GM21515 (cell line): Measurements from ENCODE around the gene TSC22D2.
"Not testable (repeated sequence)": the region's sequence is repeated elsewhere in the genome, so short reads cannot be mapped to it uniquely, and the experiment has no call there.

Experiments used
- ATAC-seq: cut with Tn5 transposase; IDR thresholded peaks from one replicate; pipeline ENCODE4 v1.9.1; 2021; ENCODE audit not compliant: unreplicated experiment

Gene TSC22D2

DNA sequence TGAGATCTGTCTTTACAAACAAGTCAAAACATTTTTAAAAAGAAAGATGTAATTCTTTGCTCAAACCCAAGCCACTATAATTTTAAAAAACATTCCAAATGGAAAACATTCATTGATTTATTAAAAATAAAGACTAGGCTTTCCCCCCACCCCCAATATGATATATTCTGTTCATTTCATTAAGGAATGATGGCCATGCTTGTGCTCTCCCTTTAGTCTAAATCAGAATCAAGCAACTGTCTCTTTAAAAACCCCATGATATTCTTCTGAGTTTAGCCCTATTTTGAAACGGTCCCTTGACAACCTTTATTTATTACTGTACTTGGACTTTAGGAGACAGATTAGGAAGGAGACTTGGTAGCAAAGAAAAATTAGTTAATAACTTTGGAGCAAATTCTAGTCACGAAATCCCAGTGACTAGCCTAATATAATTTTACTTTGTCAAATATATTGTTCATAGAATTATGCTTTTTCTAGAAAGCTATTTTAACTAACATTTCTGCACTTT, 38.4 kb downstream of the TSC22D2 start:
- no peak for ATAC-seq

- no peak for ATAC-seq
Measured at GRCh38 chr3:150447084-150447483, 39.0 kb downstream of the TSC22D2 start.

DNA sequence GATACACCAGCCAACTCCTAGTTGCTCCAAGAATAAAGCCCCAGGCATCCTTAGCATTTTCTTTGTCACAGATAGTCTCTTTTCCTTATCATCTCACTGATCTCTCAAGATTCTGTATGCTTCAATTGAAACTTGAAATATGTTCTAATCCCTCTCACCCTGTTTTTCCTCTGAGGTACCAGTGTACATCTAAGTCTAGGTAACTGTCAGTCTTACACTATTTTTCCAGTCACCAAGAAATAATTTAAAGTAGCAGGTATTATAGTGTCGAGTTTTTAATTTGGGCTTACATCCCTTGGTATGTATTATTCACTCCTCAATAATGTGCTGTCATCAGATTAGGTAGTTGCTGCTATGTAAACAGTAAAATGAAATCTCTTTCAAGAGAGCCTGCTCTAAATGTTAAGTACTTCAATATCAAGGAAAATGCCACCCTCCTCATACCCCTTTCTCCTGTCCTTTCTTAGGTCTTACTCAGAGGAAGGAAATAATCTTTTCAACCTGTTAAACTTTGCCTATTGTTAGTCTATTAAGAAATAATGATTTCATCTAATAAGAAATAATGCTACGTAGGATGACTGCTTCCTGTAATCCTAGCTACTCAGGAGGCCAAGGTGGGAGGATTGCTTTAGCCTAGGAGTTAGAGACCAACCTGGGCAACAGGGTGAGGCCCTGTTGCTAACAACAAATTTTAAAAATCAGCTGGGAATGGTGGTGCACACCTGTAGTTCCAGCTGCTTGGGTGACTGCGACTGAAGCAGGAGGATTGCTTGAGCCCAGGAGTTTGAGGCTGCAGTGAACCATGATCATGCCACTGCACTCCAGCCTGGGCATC, 39.8 kb downstream of the TSC22D2 start:
- ATAC-seq: no peak

DNA sequence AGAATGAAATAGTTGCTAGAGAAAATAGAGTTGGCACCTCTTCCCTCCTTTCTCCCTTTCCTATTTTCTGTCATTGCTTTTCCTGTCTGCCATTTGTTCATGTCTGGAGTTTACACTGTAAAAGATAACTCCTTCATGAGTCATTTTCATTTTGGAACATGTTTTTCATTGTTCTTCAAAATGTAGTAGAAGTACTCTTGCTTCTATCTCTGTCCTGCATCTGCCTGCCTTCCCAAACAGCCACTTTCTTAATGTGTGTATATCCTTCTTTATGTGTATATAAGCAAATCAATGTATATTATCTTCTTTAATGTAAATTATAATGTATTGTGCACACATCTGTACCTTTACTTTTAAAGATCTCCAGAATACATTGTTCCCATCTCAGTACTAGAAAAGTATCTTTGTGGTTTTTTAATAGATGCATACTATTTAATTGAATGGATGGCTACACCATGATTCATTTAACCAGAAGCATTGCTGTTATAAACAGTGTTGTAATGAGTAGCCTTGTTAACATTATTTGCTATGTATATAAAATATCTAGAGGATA, 41.1 kb downstream of the TSC22D2 start:
- ATAC-seq: no peak

DNA sequence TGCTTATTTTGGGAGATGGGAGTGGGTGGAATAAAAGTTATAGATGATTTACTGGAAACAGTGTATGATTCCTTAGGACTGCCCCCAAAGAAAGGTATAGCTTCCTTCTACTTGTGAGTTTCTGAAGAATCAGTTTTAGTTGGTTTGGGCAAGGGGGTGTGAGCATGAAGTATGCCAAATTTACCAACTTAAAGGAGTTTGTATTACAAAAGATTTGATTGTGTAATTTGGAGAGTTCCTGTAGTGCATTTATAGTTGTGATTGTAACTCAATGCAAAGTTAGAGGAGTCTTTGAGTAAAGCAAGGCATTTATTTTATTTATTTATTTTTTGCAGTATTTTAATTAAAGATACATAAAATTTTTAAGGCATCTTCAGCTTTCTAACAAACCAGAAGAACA, 42.8 kb downstream of the TSC22D2 start:
- no peak for ATAC-seq

GRCh38 chr3:150451329-150452048, 43.4 kb downstream of the TSC22D2 start:
- ATAC-seq: no peak

GRCh38 chr3:150453353-150453752, 45.3 kb downstream of the TSC22D2 start:
- no peak for ATAC-seq

DNA sequence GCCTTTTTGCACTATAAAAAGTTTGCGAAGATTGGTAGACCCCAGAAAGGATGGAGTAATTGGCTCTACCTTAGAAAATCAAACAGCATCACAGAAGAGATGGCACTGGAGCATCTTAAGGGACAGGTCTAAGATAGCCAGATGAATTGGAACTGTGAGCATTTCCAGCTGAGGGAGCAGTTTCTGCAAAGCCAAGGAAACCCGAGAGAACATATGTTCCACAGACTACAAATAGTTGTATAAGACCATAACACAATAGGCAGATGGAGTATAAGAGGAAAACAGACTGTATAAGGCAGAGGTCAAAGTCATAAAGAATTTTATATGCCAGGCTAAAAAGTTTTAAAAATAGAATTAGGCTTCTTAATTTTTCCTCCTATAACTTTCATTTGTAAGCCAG, 46.0 kb downstream of the TSC22D2 start:
- ATAC-seq: no peak

DNA sequence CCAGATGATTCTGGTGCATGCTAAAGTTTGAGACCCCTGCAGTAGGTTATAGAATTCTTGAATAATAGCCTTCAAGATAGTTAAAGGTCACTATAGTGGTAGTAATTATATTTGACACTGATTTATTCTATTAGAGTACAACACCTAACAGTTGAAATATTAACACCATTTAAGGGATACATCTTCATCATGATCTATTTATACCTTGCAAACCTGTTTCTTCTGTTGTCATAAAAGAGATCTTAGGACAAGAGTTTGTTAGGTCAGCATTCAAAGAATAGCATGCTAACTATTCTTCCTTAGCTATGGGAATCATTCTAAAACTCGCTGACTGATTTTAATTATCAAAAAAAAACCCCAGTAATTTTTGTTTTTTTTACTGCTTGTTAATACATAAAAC, 46.5 kb downstream of the TSC22D2 start:
- no peak for ATAC-seq

GRCh38 chr3:150455341-150455740, 47.2 kb downstream of the TSC22D2 start:
- ATAC-seq: no peak

DNA sequence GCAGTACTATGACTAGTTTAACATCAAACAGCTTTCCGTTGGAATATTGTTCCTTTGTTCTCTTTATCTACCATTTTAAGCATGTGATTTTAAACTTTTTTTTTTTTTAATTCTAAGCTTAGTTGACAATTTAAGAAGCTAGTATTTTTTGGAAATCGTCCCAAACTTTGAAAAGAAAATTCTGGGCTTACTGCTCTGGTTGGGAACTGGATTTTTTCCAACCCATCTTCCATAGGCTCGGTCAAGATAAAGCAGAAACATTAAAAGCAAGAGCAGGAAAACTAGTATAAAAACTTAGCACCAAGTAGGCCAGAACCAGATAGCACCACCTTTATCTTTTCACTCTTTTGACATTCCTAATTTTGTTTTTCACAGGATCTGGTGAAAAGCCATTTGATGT, 49.9 kb downstream of the TSC22D2 start:
- no peak for ATAC-seq

DNA sequence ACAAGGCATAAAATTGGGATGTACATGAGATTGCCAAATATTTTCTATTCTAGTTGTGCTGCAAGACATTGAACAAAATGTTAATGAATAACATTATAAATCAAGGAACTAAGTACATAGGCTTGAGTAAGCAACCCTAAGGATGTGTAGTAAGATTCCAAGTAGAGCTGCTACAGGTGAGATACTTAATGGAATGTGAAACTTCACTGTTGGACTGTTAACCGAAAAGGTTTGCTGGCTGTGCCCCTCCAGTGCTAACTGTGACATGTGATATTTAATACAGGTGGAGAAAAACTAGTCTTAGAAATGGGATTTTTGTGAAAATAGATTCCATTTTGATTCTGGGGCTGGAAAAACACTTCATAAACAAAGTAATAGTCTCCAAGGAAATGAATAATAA, 52.4 kb downstream of the TSC22D2 start:
- no peak for ATAC-seq

DNA sequence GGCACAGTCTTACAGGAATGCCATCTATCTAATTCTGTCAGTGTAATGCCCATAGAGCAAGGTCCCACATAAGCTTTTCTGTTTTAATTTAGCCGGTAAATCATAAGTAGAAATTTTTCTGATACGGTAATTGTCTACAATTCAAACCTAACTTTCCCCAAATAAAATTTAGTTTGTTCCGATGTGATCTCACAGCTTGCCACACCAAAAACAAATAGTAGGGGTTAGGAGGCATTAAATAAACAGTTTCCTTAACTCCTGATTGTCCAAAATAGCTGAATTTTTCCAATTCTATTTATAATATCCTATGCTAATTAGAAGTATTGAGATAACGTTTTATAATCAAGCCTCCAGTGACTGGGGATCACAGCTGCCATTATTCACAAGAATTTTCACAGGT, 53.3 kb downstream of the TSC22D2 start:
- ATAC-seq: no peak

- no peak for ATAC-seq
Measured at GRCh38 chr3:150462108-150462507, 54.0 kb downstream of the TSC22D2 start.

- no peak for ATAC-seq
Measured at GRCh38 chr3:150464684-150465083, 56.6 kb downstream of the TSC22D2 start.

DNA sequence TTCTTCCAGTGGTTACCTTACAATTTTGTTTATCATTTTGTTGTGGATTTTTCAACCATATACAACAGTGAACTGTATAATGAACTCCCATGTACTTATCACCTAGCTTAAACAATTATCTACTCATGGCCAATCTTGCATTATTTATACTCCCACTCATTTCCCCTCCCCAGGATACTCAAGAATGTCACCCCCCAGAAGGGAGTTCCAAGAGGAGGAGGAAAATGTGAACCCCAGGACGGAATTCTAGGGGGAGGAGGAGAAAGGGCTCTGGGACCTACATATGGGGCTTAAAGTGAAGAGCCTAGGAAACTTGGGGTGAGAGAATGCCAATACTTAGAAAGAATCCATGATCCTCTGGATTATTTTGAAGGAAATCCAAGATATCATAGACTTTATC, 59.3 kb downstream of the TSC22D2 start:
- no peak for ATAC-seq

GRCh38 chr3:150469031-150469930, 61.2 kb downstream of the TSC22D2 start:
- ATAC-seq: no peak

DNA sequence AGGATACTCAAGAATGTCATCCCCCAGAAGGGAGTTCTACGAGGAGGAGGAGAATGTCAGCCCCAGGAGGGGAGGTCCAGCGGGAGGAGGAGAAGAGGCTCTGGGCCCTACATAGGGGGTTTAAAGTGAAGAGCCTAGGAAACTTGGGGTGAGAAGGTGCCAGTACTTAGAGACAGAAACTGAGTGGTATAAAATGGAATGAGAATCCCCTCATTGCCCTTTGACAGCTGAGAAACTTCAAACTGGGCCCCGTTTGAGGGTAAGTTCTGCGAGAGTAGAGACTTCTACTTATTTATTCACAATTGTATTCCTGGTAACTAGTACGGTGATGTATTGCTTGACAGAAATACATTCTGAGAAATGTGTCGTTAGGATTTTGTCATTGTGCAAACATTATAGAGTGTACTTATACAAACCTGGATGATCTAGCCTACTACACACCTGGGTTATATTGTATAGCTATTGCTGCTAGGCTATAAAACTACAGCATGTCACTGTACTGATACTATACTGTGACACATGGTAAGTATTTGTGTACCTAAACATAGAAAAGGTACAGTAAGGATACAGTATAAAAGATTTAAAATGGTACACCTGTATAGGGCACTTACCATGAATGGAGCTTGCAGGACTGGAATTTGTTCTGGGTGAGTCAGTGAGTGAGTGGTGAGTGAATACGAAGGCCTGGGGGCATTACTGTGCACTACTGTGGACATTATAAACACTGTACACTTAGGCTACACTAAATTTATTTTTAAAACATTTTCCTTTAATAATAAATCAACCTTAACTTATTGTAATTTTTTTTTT, 62.0 kb downstream of the TSC22D2 start:
- no peak for ATAC-seq

GRCh38 chr3:150472421-150472820, 64.3 kb downstream of the TSC22D2 start:
- ATAC-seq: no peak

DNA sequence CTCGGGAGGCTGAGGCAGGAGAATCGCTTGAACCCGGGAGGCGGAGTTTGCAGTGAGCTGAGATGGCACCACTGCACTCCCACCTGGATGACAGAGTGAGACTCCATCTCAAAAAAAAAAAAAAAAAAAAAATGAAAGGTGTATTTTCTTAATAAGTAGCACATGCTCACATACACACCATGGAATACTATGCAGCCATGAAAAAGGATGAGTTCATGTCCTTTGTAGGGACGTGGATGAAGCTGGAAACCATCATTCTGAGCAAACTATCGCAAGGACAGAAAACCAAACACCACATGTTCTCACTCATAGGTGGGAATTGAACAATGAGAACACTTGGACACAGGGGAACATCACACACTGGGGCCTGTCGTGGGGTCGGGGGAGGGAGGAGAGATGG, 65.1 kb downstream of the TSC22D2 start:
- not testable (repeated sequence) for ATAC-seq
